ENCODE results near the gene ZSCAN20. TPM values are rescaled to one million over a fixed set of nuclear protein-coding genes. Genes with fewer than 3 reads are reported as not detected.

ZSCAN20 gene
- total RNA-seq, 1 experiment from 2014 or later = 9.0 TPM

- Histone ChIP-seq H3K4me3 (replicated peaks in 1 of 2; ENCODE audit: low read depth in 1 of 2, low read length in 2 of 2) (peak overlapping the region in 1 of 2 experiments; percentile 15; a peak in 1 of 4 replicates), H3K4me1 (ENCODE audit: control insufficient read depth in 1 of 2, insufficient read depth in 2 of 2, low read length in 2 of 2) (peaks cover 32 to 73% of the 10 kb centered on the region in 2 experiments; a peak in 3 of 4 replicates), H3K79me2 (ENCODE audit: insufficient read depth, low read length) (no peaks in the 10 kb centered on the region), H4K20me1 (ENCODE audit: insufficient read depth) (no peaks in the 10 kb centered on the region), H3K4me2 (ENCODE audit: low read length) (peak overlapping the region; percentile 61), H3K36me3 (ENCODE audit: control insufficient read depth in 1 of 2, insufficient read depth in 2 of 2, low read length in 2 of 2) (no peaks in the 10 kb centered on the region; a peak in 1 of 4 replicates), H3K27me3 (ENCODE audit: insufficient read depth, low read length) (no peaks in the 10 kb centered on the region), H2AFZ (ENCODE audit: low read depth, low read length, poor library complexity, severe bottlenecking) (peak overlapping the region; percentile 31), H3K9ac (ENCODE audit: low read length) (peak overlapping the region; percentile 34; the same call in 1 of the 2 replicates), H3K9me2 (ENCODE audit: insufficient read depth) (no peaks in the 10 kb centered on the region), H3K9me3 (ENCODE audit: control insufficient read depth in 1 of 2, insufficient read depth in 1 of 2, low read depth in 1 of 2, low read length in 2 of 2) (no peaks in the 10 kb centered on the region), H3K27ac (ENCODE audit: low read depth, low read length) (peak overlapping the region; percentile 34; the same call in 1 of the 2 replicates)
- ATAC-seq (peak; percentile 50), DNase-seq (ENCODE audit: low read depth, low spot score) (no peak)
- ChIA-PET RAD21 (ENCODE audit: low non-redundant PET in 1 of 2, low total read pairs in 2 of 2, uncharacterized antibody in 2 of 2, unreplicated experiment in 2 of 2) (interaction anchor here in 1 of 2 experiments (0.5 kb wide), 1 partner anchor 26 kb away, joined by 3 read pairs; no protein-coding TSS in a partner anchor), POLR2A (no interaction called here), CTCF (interaction anchor here (1.5 kb wide), 1 partner anchor 12 kb away, joined by 6 read pairs; no protein-coding TSS in a partner anchor)
- BruUV-seq (replicated peaks) = no TSS peak
- TF ChIP-seq SP1 (IDR thresholded peaks at IDR 0.05; ENCODE audit: low read depth) (0 out of 2 replicates have a peak, but pooled peaks have one; percentile 47), ZFX (IDR thresholded peaks at IDR 0.05) (peak; percentile 52; the same call in 1 of the 2 replicates), TCF7L2 (IDR thresholded peaks at IDR 0.05; ENCODE audit: borderline replicate concordance, extremely low read depth, insufficient read depth, insufficient read length) (peak; percentile 36), SRF (IDR thresholded peaks at IDR 0.05; ENCODE audit: low read depth) (no peak), SIN3A (IDR thresholded peaks at IDR 0.05; ENCODE audit: low read depth) (no peak), ATF3 (IDR thresholded peaks at IDR 0.05) (no peak), POLR2A (IDR thresholded peaks at IDR 0.05; ENCODE audit: borderline replicate concordance, extremely low read depth, insufficient read depth, insufficient read length) (no peak), EGR1 (IDR thresholded peaks at IDR 0.05; ENCODE audit: low read depth) (no peak)
- intact Hi-C loops (cut with micrococcal nuclease) = no loop called here
Measured at GRCh38 chr1:33443705-33444180, 28.7 kb upstream of the ZSCAN20 start.

- RAD21 ChIA-PET (ENCODE audit: low non-redundant PET in 1 of 2, low total read pairs in 2 of 2, uncharacterized antibody in 2 of 2, unreplicated experiment in 2 of 2) = no interaction called here
- no peak overlapping the region for H3K4me3 ChIP-seq (replicated peaks in 1 of 2; ENCODE audit: low read depth in 1 of 2, low read length in 2 of 2)
- intact Hi-C loops (cut with micrococcal nuclease) = no loop called here
- no peak overlapping the region for H2AFZ ChIP-seq (ENCODE audit: low read depth, low read length, poor library complexity, severe bottlenecking)
- no peaks in the 10 kb centered on the region; a peak in 1 of 4 replicates for H3K36me3 ChIP-seq (ENCODE audit: control insufficient read depth in 1 of 2, insufficient read depth in 2 of 2, low read length in 2 of 2)
- CTCF ChIA-PET = interaction anchor here (2.6 kb wide), 1 partner anchor 11 kb away, joined by 7 read pairs; no protein-coding TSS in a partner anchor
- no peaks in the 10 kb centered on the region for H3K79me2 ChIP-seq (ENCODE audit: insufficient read depth, low read length)
- no peaks in the 10 kb centered on the region for H3K9me3 ChIP-seq (ENCODE audit: control insufficient read depth in 1 of 2, insufficient read depth in 1 of 2, low read depth in 1 of 2, low read length in 2 of 2)
- no peaks in the 10 kb centered on the region for H3K9me2 ChIP-seq (ENCODE audit: insufficient read depth)
- no peak overlapping the region for H3K9ac ChIP-seq (ENCODE audit: low read length)
- no peak overlapping the region for H3K4me2 ChIP-seq (ENCODE audit: low read length)
- DNase-seq (ENCODE audit: low read depth, low spot score) = no peak
- H3K27ac ChIP-seq (ENCODE audit: low read depth, low read length) = no peak overlapping the region
- POLR2A ChIA-PET = no interaction called here
- peaks cover 30 to 59% of the 10 kb centered on the region in 2 experiments; a peak in 3 of 4 replicates for H3K4me1 ChIP-seq (ENCODE audit: control insufficient read depth in 1 of 2, insufficient read depth in 2 of 2, low read length in 2 of 2)
- no peak for ATAC-seq
- no peaks in the 10 kb centered on the region for H4K20me1 ChIP-seq (ENCODE audit: insufficient read depth)
- no TSS peak for BruUV-seq (replicated peaks)
- no peaks in the 10 kb centered on the region for H3K27me3 ChIP-seq (ENCODE audit: insufficient read depth, low read length)
- no peak for TF ChIP-seq JUND (IDR thresholded peaks at IDR 0.05)
- TF ChIP-seq YY1 (IDR thresholded peaks at IDR 0.05; ENCODE audit: extremely low read depth, insufficient replicate concordance, low read depth, low read length) = no peak
- no peak for TF ChIP-seq SIN3A (IDR thresholded peaks at IDR 0.05; ENCODE audit: low read depth)
- TF ChIP-seq ZBTB33 (IDR thresholded peaks at IDR 0.05; ENCODE audit: extremely low read depth, insufficient replicate concordance, low read length) = no peak
- no peak for TF ChIP-seq MAX (IDR thresholded peaks at IDR 0.05)
- TF ChIP-seq ZNF274 (IDR thresholded peaks at IDR 0.05; ENCODE audit: low read depth, low read length) = no peak
- TF ChIP-seq CEBPB (IDR thresholded peaks at IDR 0.05; ENCODE audit: low read depth) = no peak
- TF ChIP-seq POLR2A (IDR thresholded peaks at IDR 0.05; ENCODE audit: borderline replicate concordance, extremely low read depth, insufficient read depth, insufficient read length) = no peak
- no peak for TF ChIP-seq TCF7L2 (IDR thresholded peaks at IDR 0.05; ENCODE audit: borderline replicate concordance, extremely low read depth, insufficient read depth, insufficient read length)
- TF ChIP-seq SP1 (IDR thresholded peaks at IDR 0.05; ENCODE audit: low read depth) = no peak
- TF ChIP-seq ELF1 (IDR thresholded peaks at IDR 0.05; ENCODE audit: borderline replicate concordance, low read depth) = no peak
Measured at GRCh38 chr1:33445108-33445507, 27.3 kb upstream of the ZSCAN20 start.

All from HCT116 (cell line).